ENCODE results near the gene USP48.

The USP48 gene

GRCh38 chr1:21759818-21760217 is 23.1 kb downstream of the USP48 start:
- no peaks in the 10 kb centered on the region for H3K9me3 ChIP-seq (ENCODE audit: control insufficient read depth, low read length)
- H3K4me1 ChIP-seq (ENCODE audit: control insufficient read depth, insufficient read depth, low read length, poor library complexity, severe bottlenecking): peaks cover 2% of the 10 kb centered on the region
- peaks cover 20% of the 10 kb centered on the region for H3K36me3 ChIP-seq (ENCODE audit: control insufficient read depth, insufficient read depth, low read length)
- no peak overlapping the region for H3K4me3 ChIP-seq (ENCODE audit: extremely low read depth, insufficient read depth, low read length, poor library complexity, severe bottlenecking)
- H3K27ac ChIP-seq (ENCODE audit: low read depth, low read length, severe bottlenecking): no peak overlapping the region
- WGBS, 2 experiments (ENCODE audit: insufficient coverage in 2 of 2): no CpG with 5 or more reads among the region's 2 CpGs

- Histone ChIP-seq H3K27ac (ENCODE audit: low read depth, low read length, severe bottlenecking) (no peak overlapping the region), H3K9me3 (ENCODE audit: control insufficient read depth, low read length) (no peaks in the 10 kb centered on the region), H3K4me3 (ENCODE audit: extremely low read depth, insufficient read depth, low read length, poor library complexity, severe bottlenecking) (no peak overlapping the region), H3K36me3 (ENCODE audit: control insufficient read depth, insufficient read depth, low read length) (peaks cover 27% of the 10 kb centered on the region), H3K4me1 (ENCODE audit: control insufficient read depth, insufficient read depth, low read length, poor library complexity, severe bottlenecking) (no peaks in the 10 kb centered on the region)
- WGBS, 2 experiments (ENCODE audit: insufficient coverage in 2 of 2): no CpG with 5 or more reads among the region's 2 CpGs
Observed at GRCh38 chr1:21759182-21759581, 23.8 kb downstream of the USP48 start.

GRCh38 chr1:21758614-21759013 is 24.3 kb downstream of the USP48 start:
- H3K36me3 ChIP-seq (ENCODE audit: control insufficient read depth, insufficient read depth, low read length): peaks cover 32% of the 10 kb centered on the region
- H3K27ac ChIP-seq (ENCODE audit: low read depth, low read length, severe bottlenecking): no peak overlapping the region
- 97 to 100% methylated on average over 3 to 5 of the region's 8 CpGs for WGBS, 2 experiments (ENCODE audit: insufficient coverage in 2 of 2)
- no peaks in the 10 kb centered on the region for H3K4me1 ChIP-seq (ENCODE audit: control insufficient read depth, insufficient read depth, low read length, poor library complexity, severe bottlenecking)
- H3K4me3 ChIP-seq (ENCODE audit: extremely low read depth, insufficient read depth, low read length, poor library complexity, severe bottlenecking): no peak overlapping the region
- no peaks in the 10 kb centered on the region for H3K9me3 ChIP-seq (ENCODE audit: control insufficient read depth, low read length)

- Histone ChIP-seq H3K4me3 (ENCODE audit: extremely low read depth, insufficient read depth, low read length, poor library complexity, severe bottlenecking) (no peak overlapping the region), H3K9me3 (ENCODE audit: control insufficient read depth, low read length) (no peaks in the 10 kb centered on the region), H3K36me3 (ENCODE audit: control insufficient read depth, insufficient read depth, low read length) (peaks cover 49% of the 10 kb centered on the region), H3K4me1 (ENCODE audit: control insufficient read depth, insufficient read depth, low read length, poor library complexity, severe bottlenecking) (no peaks in the 10 kb centered on the region), H3K27ac (ENCODE audit: low read depth, low read length, severe bottlenecking) (no peak overlapping the region)
- WGBS, 2 experiments (ENCODE audit: insufficient coverage in 2 of 2): 95 to 100% methylated on average over 4 to 5 of the region's 12 CpGs
Observed at GRCh38 chr1:21756393-21757089, 26.4 kb downstream of the USP48 start.

- no peak overlapping the region for H3K27ac ChIP-seq (ENCODE audit: low read depth, low read length, severe bottlenecking)
- H3K36me3 ChIP-seq (ENCODE audit: control insufficient read depth, insufficient read depth, low read length): peaks cover 53% of the 10 kb centered on the region
- WGBS, 2 experiments (ENCODE audit: insufficient coverage in 2 of 2): 80 to 100% methylated on average over 1 to 2 of the region's 2 CpGs
- H3K4me3 ChIP-seq (ENCODE audit: extremely low read depth, insufficient read depth, low read length, poor library complexity, severe bottlenecking): no peak overlapping the region
- H3K4me1 ChIP-seq (ENCODE audit: control insufficient read depth, insufficient read depth, low read length, poor library complexity, severe bottlenecking): no peaks in the 10 kb centered on the region
- H3K9me3 ChIP-seq (ENCODE audit: control insufficient read depth, low read length): no peaks in the 10 kb centered on the region
Observed at GRCh38 chr1:21755067-21755466, 27.9 kb downstream of the USP48 start.

GRCh38 chr1:21754583-21754982 is 28.4 kb downstream of the USP48 start:
- no peaks in the 10 kb centered on the region for H3K4me1 ChIP-seq (ENCODE audit: control insufficient read depth, insufficient read depth, low read length, poor library complexity, severe bottlenecking)
- H3K36me3 ChIP-seq (ENCODE audit: control insufficient read depth, insufficient read depth, low read length): peaks cover 57% of the 10 kb centered on the region
- no peak overlapping the region for H3K27ac ChIP-seq (ENCODE audit: low read depth, low read length, severe bottlenecking)
- no peak overlapping the region for H3K4me3 ChIP-seq (ENCODE audit: extremely low read depth, insufficient read depth, low read length, poor library complexity, severe bottlenecking)
- 94 to 97% methylated on average over 3 of the region's 3 CpGs for WGBS, 2 experiments (ENCODE audit: insufficient coverage in 2 of 2)
- H3K9me3 ChIP-seq (ENCODE audit: control insufficient read depth, low read length): no peaks in the 10 kb centered on the region

- Histone ChIP-seq H3K4me3 (ENCODE audit: extremely low read depth, insufficient read depth, low read length, poor library complexity, severe bottlenecking) (no peak overlapping the region), H3K9me3 (ENCODE audit: control insufficient read depth, low read length) (no peaks in the 10 kb centered on the region), H3K27ac (ENCODE audit: low read depth, low read length, severe bottlenecking) (no peak overlapping the region), H3K36me3 (ENCODE audit: control insufficient read depth, insufficient read depth, low read length) (peaks cover 73% of the 10 kb centered on the region), H3K4me1 (ENCODE audit: control insufficient read depth, insufficient read depth, low read length, poor library complexity, severe bottlenecking) (no peaks in the 10 kb centered on the region)
- WGBS, 2 experiments (ENCODE audit: insufficient coverage in 2 of 2): no CpG with 5 or more reads among the region's 2 CpGs
Observed at GRCh38 chr1:21752186-21752585, 30.8 kb downstream of the USP48 start.

GRCh38 chr1:21751281-21751680 is 31.7 kb downstream of the USP48 start:
- H3K27ac ChIP-seq (ENCODE audit: low read depth, low read length, severe bottlenecking): no peak overlapping the region
- H3K36me3 ChIP-seq (ENCODE audit: control insufficient read depth, insufficient read depth, low read length): peaks cover 70% of the 10 kb centered on the region
- H3K4me3 ChIP-seq (ENCODE audit: extremely low read depth, insufficient read depth, low read length, poor library complexity, severe bottlenecking): no peak overlapping the region
- whole genome bisulfite sequencing, 2 experiments (ENCODE audit: insufficient coverage in 2 of 2): 75 to 90% methylated on average over 1 of the region's 2 CpGs
- no peaks in the 10 kb centered on the region for H3K4me1 ChIP-seq (ENCODE audit: control insufficient read depth, insufficient read depth, low read length, poor library complexity, severe bottlenecking)
- H3K9me3 ChIP-seq (ENCODE audit: control insufficient read depth, low read length): no peaks in the 10 kb centered on the region

DNA sequence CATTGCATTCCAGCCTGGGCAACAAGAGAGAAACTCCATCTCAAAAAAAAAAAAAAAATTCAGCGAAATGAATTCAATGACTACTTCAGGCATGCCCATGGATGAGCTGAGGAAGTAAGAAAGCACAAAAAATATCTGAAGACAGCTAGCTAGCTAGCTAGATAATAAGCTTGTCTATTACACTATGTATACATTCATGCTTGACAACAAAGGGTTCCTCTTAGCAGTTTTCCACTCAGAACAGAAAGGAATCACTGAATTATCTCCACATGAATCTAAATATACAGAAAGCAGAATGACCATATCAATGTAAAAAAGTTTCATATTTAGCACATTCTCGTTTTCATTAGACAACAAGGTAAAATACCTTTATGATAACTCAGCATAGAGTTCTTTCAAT is 32.1 kb downstream of the USP48 start:
- H3K36me3 ChIP-seq (ENCODE audit: control insufficient read depth, insufficient read depth, low read length): peaks cover 67% of the 10 kb centered on the region
- H3K27ac ChIP-seq (ENCODE audit: low read depth, low read length, severe bottlenecking): no peak overlapping the region
- no peaks in the 10 kb centered on the region for H3K9me3 ChIP-seq (ENCODE audit: control insufficient read depth, low read length)
- H3K4me3 ChIP-seq (ENCODE audit: extremely low read depth, insufficient read depth, low read length, poor library complexity, severe bottlenecking): no peak overlapping the region
- no peaks in the 10 kb centered on the region for H3K4me1 ChIP-seq (ENCODE audit: control insufficient read depth, insufficient read depth, low read length, poor library complexity, severe bottlenecking)
- WGBS, 2 experiments (ENCODE audit: insufficient coverage in 2 of 2): 0% methylated on average over 1 of the region's 2 CpGs

GRCh38 chr1:21749859-21750468 is 33.0 kb downstream of the USP48 start:
- Histone ChIP-seq H3K27ac (ENCODE audit: low read depth, low read length, severe bottlenecking) (no peak overlapping the region), H3K4me3 (ENCODE audit: extremely low read depth, insufficient read depth, low read length, poor library complexity, severe bottlenecking) (no peak overlapping the region), H3K4me1 (ENCODE audit: control insufficient read depth, insufficient read depth, low read length, poor library complexity, severe bottlenecking) (no peaks in the 10 kb centered on the region), H3K9me3 (ENCODE audit: control insufficient read depth, low read length) (no peaks in the 10 kb centered on the region), H3K36me3 (ENCODE audit: control insufficient read depth, insufficient read depth, low read length) (peaks cover 64% of the 10 kb centered on the region)
- WGBS, 2 experiments (ENCODE audit: insufficient coverage in 2 of 2): 93 to 95% methylated on average over 8 to 9 of the region's 9 CpGs

DNA sequence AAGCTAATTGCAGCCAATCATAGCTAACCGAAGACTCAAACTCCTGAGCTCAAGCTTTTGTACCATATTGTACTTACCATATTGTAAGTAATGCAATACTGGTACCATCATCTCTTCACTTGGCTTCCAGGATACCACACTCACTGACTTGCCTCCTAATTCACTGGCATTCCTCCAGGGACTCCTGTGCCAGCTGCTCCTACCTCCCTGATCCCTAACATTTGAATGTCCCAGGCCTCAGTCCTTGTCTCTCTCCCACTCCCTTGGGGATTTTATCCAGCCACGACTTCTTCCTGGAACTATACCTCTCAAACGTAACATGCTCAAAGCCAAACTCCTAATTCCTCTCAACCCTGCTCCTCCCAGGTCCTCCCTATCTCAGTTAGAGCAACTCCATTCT is 33.8 kb downstream of the USP48 start:
- H3K36me3 ChIP-seq (ENCODE audit: control insufficient read depth, insufficient read depth, low read length): peaks cover 55% of the 10 kb centered on the region
- no peak overlapping the region for H3K27ac ChIP-seq (ENCODE audit: low read depth, low read length, severe bottlenecking)
- H3K4me3 ChIP-seq (ENCODE audit: extremely low read depth, insufficient read depth, low read length, poor library complexity, severe bottlenecking): no peak overlapping the region
- no peaks in the 10 kb centered on the region for H3K4me1 ChIP-seq (ENCODE audit: control insufficient read depth, insufficient read depth, low read length, poor library complexity, severe bottlenecking)
- no peaks in the 10 kb centered on the region for H3K9me3 ChIP-seq (ENCODE audit: control insufficient read depth, low read length)
- WGBS, 2 experiments (ENCODE audit: insufficient coverage in 2 of 2): 88 to 97% methylated on average over 2 to 3 of the region's 3 CpGs

Measured in mesodermal cell (in vitro differentiated cells).